Erythroblast (primary cell): ENCODE results near the gene HDAC11.

Experiments used
- DNase-seq, 2 experiments: peaks; one replicate each; lab custom pipeline; 2025; lab: John Stamatoyannopoulos, UW
- GATA1 ChIP-seq: IDR thresholded peaks from 2 replicates; pipeline ENCODE4 v1.6.1; 2011; ENCODE audit warnings: low read depth, mild to moderate bottlenecking, control low read depth, low read length, moderate library complexity
- POLR2A ChIP-seq: IDR thresholded peaks from 2 replicates; pipeline ENCODE4 v1.6.1; 2011; ENCODE audit warnings: mild to moderate bottlenecking, low read length

Gene HDAC11

GRCh38 chr3:13461169-13462124 lies 18.7 kb upstream of the HDAC11 start:
- DNase-seq, result peak; percentile 91 to 93
- no peak for TF ChIP-seq POLR2A
- TF ChIP-seq GATA1, result no peak

- no peak for TF ChIP-seq POLR2A
- no peak for TF ChIP-seq GATA1
Measured at GRCh38 chr3:13462125-13462629, 17.9 kb upstream of the HDAC11 start.

GRCh38 chr3:13462822-13463221 lies 17.3 kb upstream of the HDAC11 start:
- no peak for TF ChIP-seq GATA1
- TF ChIP-seq POLR2A, result no peak
- DNase-seq, result no peak

More at GRCh38 chr3:13462125-13462629, 17.9 kb upstream of the HDAC11 start:
- DNase-seq, result no peak

- DNase-seq, result no peak
- TF ChIP-seq GATA1 (no peak), POLR2A (no peak)
Measured at GRCh38 chr3:13463618-13464400, 16.3 kb upstream of the HDAC11 start.

- TF ChIP-seq POLR2A (no peak), GATA1 (no peak)
- no peak for DNase-seq
Measured at GRCh38 chr3:13465236-13465873, 14.8 kb upstream of the HDAC11 start.

GRCh38 chr3:13466781-13467180 lies 13.3 kb upstream of the HDAC11 start:
- TF ChIP-seq GATA1 (no peak), POLR2A (no peak)

GRCh38 chr3:13470894-13471574 lies 9.1 kb upstream of the HDAC11 start:
- no peak for DNase-seq
- TF ChIP-seq GATA1, result no peak
- TF ChIP-seq POLR2A, result no peak

More at GRCh38 chr3:13466781-13467180, 13.3 kb upstream of the HDAC11 start:
- no peak for DNase-seq

GRCh38 chr3:13472286-13472685 lies 7.8 kb upstream of the HDAC11 start:
- DNase-seq, result no peak
- TF ChIP-seq POLR2A (no peak), GATA1 (no peak)

GRCh38 chr3:13473020-13473419 lies 7.1 kb upstream of the HDAC11 start:
- no peak for DNase-seq

GRCh38 chr3:13474021-13474420 lies 6.1 kb upstream of the HDAC11 start:
- TF ChIP-seq POLR2A (no peak), GATA1 (no peak)
- DNase-seq, result no peak

More at GRCh38 chr3:13473020-13473419, 7.1 kb upstream of the HDAC11 start:
- no peak for TF ChIP-seq POLR2A
- no peak for TF ChIP-seq GATA1

- DNase-seq, result no peak
- TF ChIP-seq GATA1 (no peak), POLR2A (no peak)
Measured at GRCh38 chr3:13474776-13475303, 5.3 kb upstream of the HDAC11 start.

GRCh38 chr3:13475871-13476590 lies 4.1 kb upstream of the HDAC11 start:
- no peak for DNase-seq
- TF ChIP-seq POLR2A (no peak), GATA1 (no peak)
